Esophagus squamous epithelium (tissue), 5 donors: ENCODE measurements around the gene FAM131B. TPM values are rescaled to one million over a fixed set of nuclear protein-coding genes. Genes with fewer than 3 reads are reported as not detected.
"Not testable (repeated sequence)": the region's sequence is repeated elsewhere in the genome, so short reads cannot be mapped to it uniquely, and the experiment has no call there.

Experiments used
- DNase-seq: peaks from one replicate; lab custom pipeline; 2025; lab: John Stamatoyannopoulos, UW
- H3K27ac ChIP-seq, 4 donors: fragments of 200-600 bp; sonication (generic); one replicate each; pipeline ENCODE4 v1.5.1; 2016 to 2019; ENCODE audit warnings: mild to moderate bottlenecking in 1 of 4
- H3K27me3 ChIP-seq, 4 donors: fragments of 200-600 bp; sonication (generic); 1 replicate in 3 of 4; 2 replicates in 1 of 4; pipeline versions ENCODE4 v1.5.1 to v1.6.0; 2017 to 2021; ENCODE audit warnings: antibody characterized with exemption in 1 of 4
- H3K36me3 ChIP-seq, 3 donors: fragments of 200-600 bp; sonication (generic); one replicate each; pipeline ENCODE4 v1.5.1; 2016 to 2019
- H3K4me1 ChIP-seq, 3 donors: fragments of 200-600 bp; sonication (generic); one replicate each; pipeline ENCODE4 v1.5.1; 2017 to 2019
- H3K4me3 ChIP-seq, 4 donors: fragments of 200-600 bp; sonication (generic); 1 replicate in 3 of 4; 2 replicates in 1 of 4; pipeline ENCODE4 v1.5.1; 2016 to 2019; ENCODE audit warnings: mild to moderate bottlenecking in 2 of 4, moderate library complexity in 1 of 4
- H3K9me3 ChIP-seq, 3 donors: fragments of 200-600 bp; sonication (generic); one replicate each; pipeline ENCODE4 v1.5.1; 2016 to 2019
- POLR2A ChIP-seq, 4 donors: fragments of 450-650 bp; IDR thresholded peaks; one replicate each; pipeline ENCODE4 v1.6.1; 2017; ENCODE audit warnings: antibody characterized with exemption in 4 of 4, mild to moderate bottlenecking in 4 of 4, moderate library complexity in 3 of 4
- WGBS, 2 donors: methylation state at CpG; one replicate each; pipeline ENCODE4 v1.1.5; 2018; 5-methylcytosine and 5-hydroxymethylcytosine counted together
- intact Hi-C: fragments of 100-400 bp; cut with DNase I; formaldehyde crosslinking; loops from one replicate; pipeline ENCODE4 v1.15.0; 2022
- total RNA-seq, 4 donors: library from RNA; depleted of rRNA; stranded (reverse); fragments of >200 nt; gene quantifications; one replicate each; pipeline ENCODE4 v1.1.0, GENCODE V29; 2016
- TF ChIP-seq, protein P1 (sequence below), 6 experiments: fragments of 450-650 bp in 4 of 6; fragments of 200-600 bp in 2 of 6; sonication (generic) in 2 of 6; IDR thresholded peaks; one replicate each; pipeline ENCODE4 v1.5.1; 2016 to 2019; ENCODE audit warnings: antibody characterized with exemption in 6 of 6, mild to moderate bottlenecking in 4 of 6, moderate library complexity in 4 of 6
- donor health status: DM: yes; HTN: yes; CAD: no.

The FAM131B gene
- total RNA-seq, 4 donors from 2014 or later: 0.09 to 0.76 (median 0.46) TPM

GRCh38 chr7:143394068-143394467 is 31.6 kb upstream of the FAM131B start:
- Histone ChIP-seq H3K9me3 (no peaks in the 10 kb centered on the region), H3K4me3 (no peak overlapping the region), H3K27me3 (no peaks in the 10 kb centered on the region), H3K4me1 (peaks cover 29 to 68% (median 30%) of the 10 kb centered on the region in 3 donors), H3K36me3 (peaks cover 12 to 100% (median 23%) of the 10 kb centered on the region in 3 donors), H3K27ac (no peak overlapping the region)
- DNase-seq: no peak
- TF ChIP-seq, protein P1, sequence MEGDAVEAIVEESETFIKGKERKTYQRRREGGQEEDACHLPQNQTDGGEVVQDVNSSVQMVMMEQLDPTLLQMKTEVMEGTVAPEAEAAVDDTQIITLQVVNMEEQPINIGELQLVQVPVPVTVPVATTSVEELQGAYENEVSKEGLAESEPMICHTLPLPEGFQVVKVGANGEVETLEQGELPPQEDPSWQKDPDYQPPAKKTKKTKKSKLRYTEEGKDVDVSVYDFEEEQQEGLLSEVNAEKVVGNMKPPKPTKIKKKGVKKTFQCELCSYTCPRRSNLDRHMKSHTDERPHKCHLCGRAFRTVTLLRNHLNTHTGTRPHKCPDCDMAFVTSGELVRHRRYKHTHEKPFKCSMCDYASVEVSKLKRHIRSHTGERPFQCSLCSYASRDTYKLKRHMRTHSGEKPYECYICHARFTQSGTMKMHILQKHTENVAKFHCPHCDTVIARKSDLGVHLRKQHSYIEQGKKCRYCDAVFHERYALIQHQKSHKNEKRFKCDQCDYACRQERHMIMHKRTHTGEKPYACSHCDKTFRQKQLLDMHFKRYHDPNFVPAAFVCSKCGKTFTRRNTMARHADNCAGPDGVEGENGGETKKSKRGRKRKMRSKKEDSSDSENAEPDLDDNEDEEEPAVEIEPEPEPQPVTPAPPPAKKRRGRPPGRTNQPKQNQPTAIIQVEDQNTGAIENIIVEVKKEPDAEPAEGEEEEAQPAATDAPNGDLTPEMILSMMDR (IDR thresholded peaks at IDR 0.05): no peak
- TF ChIP-seq POLR2A (IDR thresholded peaks at IDR 0.05): no peak
- intact Hi-C loops: no loop called here
- 91 to 92% methylated on average over 6 of the region's 6 CpGs for WGBS, 2 donors

DNA sequence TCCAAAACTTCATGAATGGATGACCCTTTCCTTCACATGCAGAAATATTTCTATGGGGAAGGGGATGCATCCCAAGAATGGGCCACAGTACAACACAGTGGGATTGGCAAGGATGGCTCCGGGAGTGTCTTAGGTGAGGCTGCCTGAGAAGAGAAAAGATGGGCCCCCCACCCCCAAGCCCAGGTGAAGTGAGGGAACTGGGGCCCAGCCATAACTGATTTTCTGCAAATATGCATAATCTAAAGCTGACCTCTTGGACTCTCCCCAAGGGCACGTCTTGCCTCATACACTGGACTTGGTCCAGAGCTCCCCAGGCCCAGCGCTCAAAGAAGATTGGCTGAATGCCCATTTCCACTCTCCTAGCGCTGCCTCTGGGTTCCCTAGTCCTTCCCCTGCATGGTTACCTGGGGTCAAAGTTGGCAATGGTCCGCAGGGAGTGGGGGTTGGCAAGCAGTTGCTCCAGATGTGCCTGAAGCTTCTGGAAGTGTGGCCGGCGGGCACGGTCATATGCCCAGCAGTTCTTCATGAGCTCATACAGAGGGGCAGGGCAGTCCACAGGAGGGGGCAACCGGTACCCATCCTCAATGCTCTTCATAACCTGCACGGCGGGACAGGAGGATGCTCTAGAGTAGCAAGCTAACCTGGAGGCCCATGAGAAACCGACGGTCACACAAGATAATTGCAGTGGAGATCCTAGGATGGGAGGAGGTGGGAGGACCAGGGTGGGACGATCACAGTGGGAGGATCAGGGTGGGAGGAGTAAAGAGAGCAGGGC is 30.9 kb upstream of the FAM131B start:
- Histone ChIP-seq H3K4me1 (peaks cover 29 to 74% (median 30%) of the 10 kb centered on the region in 3 donors), H3K27ac (peak overlapping the region in 3 of 4 donors; percentile 89 to 100 (median 93)), H3K36me3 (peaks cover 17 to 100% (median 29%) of the 10 kb centered on the region in 3 donors), H3K27me3 (no peaks in the 10 kb centered on the region), H3K9me3 (no peaks in the 10 kb centered on the region), H3K4me3 (no peak overlapping the region)
- no peak for TF ChIP-seq POLR2A (IDR thresholded peaks at IDR 0.05)
- TF ChIP-seq, protein P1 (IDR thresholded peaks at IDR 0.05): no peak
- WGBS, 2 donors: 77 to 82% methylated on average over 12 to 13 of the region's 14 CpGs
- intact Hi-C loops: no loop called here
- DNase-seq: no peak

- Histone ChIP-seq H3K4me1 (peaks cover 29 to 80% (median 30%) of the 10 kb centered on the region in 3 donors), H3K9me3 (no peaks in the 10 kb centered on the region), H3K27ac (peak overlapping the region; percentile 70 to 100 (median 91)), H3K4me3 (no peak overlapping the region), H3K27me3 (no peaks in the 10 kb centered on the region), H3K36me3 (peaks cover 21 to 100% (median 34%) of the 10 kb centered on the region in 3 donors)
- no peak for DNase-seq
- WGBS, 2 donors: 94 to 98% methylated on average over 6 of the region's 6 CpGs
- TF ChIP-seq POLR2A (IDR thresholded peaks at IDR 0.05): no peak
- TF ChIP-seq, protein P1 (IDR thresholded peaks at IDR 0.05): no peak
- intact Hi-C loops: no loop called here
These were observed 30.4 kb upstream of the FAM131B start for GRCh38 chr7:143392875-143393266.

DNA sequence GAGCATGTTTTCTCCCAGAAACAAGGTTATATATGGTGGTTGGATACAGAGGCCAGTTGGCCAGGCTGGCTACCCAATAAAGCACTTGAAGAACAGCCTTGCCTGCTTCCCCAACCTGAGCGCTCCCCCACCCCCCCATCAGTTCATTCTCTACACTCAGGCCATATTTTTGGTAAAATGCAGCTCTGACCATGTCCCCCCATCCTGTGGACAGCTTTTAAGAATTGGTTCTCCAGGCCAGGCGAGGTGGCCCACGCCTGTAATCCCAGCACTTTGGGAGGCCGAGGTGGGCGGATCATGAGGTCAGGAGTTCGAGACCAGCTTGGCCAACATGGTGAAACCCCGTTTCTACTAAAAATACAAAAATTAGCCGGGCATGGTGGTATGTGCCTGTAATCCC is 29.9 kb upstream of the FAM131B start:
- Histone ChIP-seq H3K27ac (peak overlapping the region; percentile 70 to 100 (median 91)), H3K4me1 (peaks cover 32 to 84% (median 33%) of the 10 kb centered on the region in 3 donors), H3K36me3 (peaks cover 21 to 100% (median 34%) of the 10 kb centered on the region in 3 donors)
- 84 to 92% methylated on average over 3 to 8 of the region's 8 CpGs for WGBS, 2 donors
- H3K9me3 ChIP-seq, H3K4me3 ChIP-seq, DNase-seq, intact Hi-C loops, H3K27me3 ChIP-seq: not testable (repeated sequence)

- Histone ChIP-seq H3K4me3 (peak overlapping the region in 1 of 4 donors; percentile 25), H3K27me3 (no peaks in the 10 kb centered on the region), H3K27ac (peak overlapping the region; percentile 70 to 100 (median 91)), H3K36me3 (peaks cover 21 to 100% (median 34%) of the 10 kb centered on the region in 3 donors), H3K4me1 (peaks cover 38 to 91% (median 39%) of the 10 kb centered on the region in 3 donors), H3K9me3 (no peaks in the 10 kb centered on the region)
- TF ChIP-seq, protein P1 (IDR thresholded peaks at IDR 0.05): no peak
- peak in 2 of 4 donors; percentile 46 to 54 for TF ChIP-seq POLR2A (IDR thresholded peaks at IDR 0.05)
- no peak for DNase-seq
- intact Hi-C loops: no loop called here
- 32 to 72% methylated on average over 4 to 5 of the region's 24 CpGs for WGBS, 2 donors
These were observed 29.2 kb upstream of the FAM131B start for GRCh38 chr7:143391462-143392404.
